ACC112 (cell line): ENCODE measurements around the gene SHISA6.

Source experiments
- H2AFZ ChIP-seq: fragments of 200-600 bp; sonication (generic); one replicate; pipeline ENCODE4 v1.6.0; 2017; ENCODE audit warnings: antibody characterized with exemption, low read length; ENCODE audit not compliant: unreplicated experiment
- H3K27ac ChIP-seq: fragments of 200-600 bp; sonication (generic); 2 replicates; pipeline ENCODE4 v1.5.1; 2014; ENCODE audit warnings: low read depth, mild to moderate bottlenecking, antibody characterized with exemption, low read length, moderate library complexity
- H3K27me3 ChIP-seq: fragments of 200-600 bp; sonication (generic); 2 replicates; pipeline ENCODE4 v1.6.1; 2014; ENCODE audit warnings: mild to moderate bottlenecking, antibody characterized with exemption, low read length, moderate library complexity, mixed read lengths; ENCODE audit not compliant: insufficient read depth
- H3K36me3 ChIP-seq: fragments of 200-600 bp; sonication (generic); 2 replicates; pipeline ENCODE4 v1.6.1; 2016; ENCODE audit warnings: mild to moderate bottlenecking, antibody characterized with exemption, low read length, moderate library complexity, mixed read lengths; ENCODE audit not compliant: insufficient read depth
- H3K4me1 ChIP-seq: fragments of 200-600 bp; sonication (generic); one replicate; pipeline ENCODE4 v1.6.1; 2016; ENCODE audit warnings: low read length, mixed read lengths; ENCODE audit not compliant: insufficient read depth, unreplicated experiment, control insufficient read depth
- H3K4me3 ChIP-seq: fragments of 200-600 bp; sonication (generic); 2 replicates; pipeline ENCODE4 v1.5.1; 2014; ENCODE audit warnings: mild to moderate bottlenecking, low read depth, low read length
- H3K79me2 ChIP-seq: fragments of 200-600 bp; sonication (generic); one replicate; pipeline ENCODE4 v1.6.0; 2016; ENCODE audit warnings: low read length; ENCODE audit not compliant: control insufficient read depth, unreplicated experiment, insufficient read depth

SHISA6 gene

GRCh38 chr17:11324021-11324420 is 83.0 kb downstream of the SHISA6 start:
- Histone ChIP-seq H3K27ac (no peak overlapping the region), H3K79me2 (no peaks in the 10 kb centered on the region), H3K36me3 (no peaks in the 10 kb centered on the region), H2AFZ (no peak overlapping the region), H3K27me3 (no peaks in the 10 kb centered on the region), H3K4me3 (no peak overlapping the region), H3K4me1 (no peaks in the 10 kb centered on the region)

GRCh38 chr17:11324846-11325420 is 83.9 kb downstream of the SHISA6 start:
- Histone ChIP-seq H3K27ac (no peak overlapping the region), H2AFZ (no peak overlapping the region), H3K4me3 (no peak overlapping the region), H3K4me1 (no peaks in the 10 kb centered on the region), H3K27me3 (no peaks in the 10 kb centered on the region), H3K79me2 (no peaks in the 10 kb centered on the region), H3K36me3 (no peaks in the 10 kb centered on the region)

GRCh38 chr17:11326492-11326891 is 85.5 kb downstream of the SHISA6 start:
- Histone ChIP-seq H3K4me1 (no peaks in the 10 kb centered on the region), H3K4me3 (no peak overlapping the region), H3K36me3 (no peaks in the 10 kb centered on the region), H3K27ac (no peak overlapping the region), H3K27me3 (no peaks in the 10 kb centered on the region), H2AFZ (no peak overlapping the region), H3K79me2 (no peaks in the 10 kb centered on the region)

GRCh38 chr17:11328770-11329169 is 87.8 kb downstream of the SHISA6 start:
- Histone ChIP-seq H3K27ac (no peak overlapping the region), H2AFZ (no peak overlapping the region), H3K79me2 (no peaks in the 10 kb centered on the region), H3K36me3 (no peaks in the 10 kb centered on the region), H3K4me3 (no peak overlapping the region), H3K27me3 (no peaks in the 10 kb centered on the region), H3K4me1 (no peaks in the 10 kb centered on the region)

- no peak overlapping the region for H2AFZ ChIP-seq
- H3K27ac ChIP-seq = no peak overlapping the region
- no peak overlapping the region for H3K4me3 ChIP-seq
- H3K79me2 ChIP-seq = no peaks in the 10 kb centered on the region
- no peaks in the 10 kb centered on the region for H3K4me1 ChIP-seq
- no peaks in the 10 kb centered on the region for H3K27me3 ChIP-seq
- H3K36me3 ChIP-seq = no peaks in the 10 kb centered on the region
Observed at GRCh38 chr17:11330006-11330405, 89.0 kb downstream of the SHISA6 start.

- Histone ChIP-seq H3K4me1 (no peaks in the 10 kb centered on the region), H3K4me3 (no peak overlapping the region), H3K27me3 (no peaks in the 10 kb centered on the region), H2AFZ (no peak overlapping the region), H3K27ac (no peak overlapping the region), H3K36me3 (no peaks in the 10 kb centered on the region), H3K79me2 (no peaks in the 10 kb centered on the region)
Observed at GRCh38 chr17:11330826-11331225, 89.8 kb downstream of the SHISA6 start.

- no peaks in the 10 kb centered on the region for H3K79me2 ChIP-seq
- no peaks in the 10 kb centered on the region for H3K36me3 ChIP-seq
- H3K27ac ChIP-seq = no peak overlapping the region
- no peaks in the 10 kb centered on the region for H3K4me1 ChIP-seq
- no peak overlapping the region for H2AFZ ChIP-seq
- H3K4me3 ChIP-seq = no peak overlapping the region
- H3K27me3 ChIP-seq = no peaks in the 10 kb centered on the region
Observed at GRCh38 chr17:11331547-11332513, 90.8 kb downstream of the SHISA6 start.

GRCh38 chr17:11332706-11333105 is 91.7 kb downstream of the SHISA6 start:
- Histone ChIP-seq H3K36me3 (no peaks in the 10 kb centered on the region), H3K4me1 (no peaks in the 10 kb centered on the region), H3K4me3 (no peak overlapping the region), H2AFZ (no peak overlapping the region), H3K27ac (no peak overlapping the region), H3K79me2 (no peaks in the 10 kb centered on the region), H3K27me3 (no peaks in the 10 kb centered on the region)

GRCh38 chr17:11334493-11334892 is 93.5 kb downstream of the SHISA6 start:
- Histone ChIP-seq H3K79me2 (no peaks in the 10 kb centered on the region), H3K36me3 (no peaks in the 10 kb centered on the region), H3K4me1 (no peaks in the 10 kb centered on the region), H3K27ac (no peak overlapping the region), H3K27me3 (no peaks in the 10 kb centered on the region), H2AFZ (no peak overlapping the region), H3K4me3 (no peak overlapping the region)

- Histone ChIP-seq H3K27ac (no peak overlapping the region), H3K4me3 (no peak overlapping the region), H3K27me3 (no peaks in the 10 kb centered on the region), H3K79me2 (no peaks in the 10 kb centered on the region), H2AFZ (no peak overlapping the region), H3K36me3 (no peaks in the 10 kb centered on the region), H3K4me1 (no peaks in the 10 kb centered on the region)
Observed at GRCh38 chr17:11336290-11336689, 95.3 kb downstream of the SHISA6 start.

- H3K36me3 ChIP-seq = no peaks in the 10 kb centered on the region
- H3K27ac ChIP-seq = no peak overlapping the region
- H2AFZ ChIP-seq = no peak overlapping the region
Observed at GRCh38 chr17:11340803-11341202, 99.8 kb downstream of the SHISA6 start.

More at GRCh38 chr17:11340803-11341202, 99.8 kb downstream of the SHISA6 start:
- H3K79me2 ChIP-seq = no peaks in the 10 kb centered on the region
- no peaks in the 10 kb centered on the region for H3K27me3 ChIP-seq
- no peaks in the 10 kb centered on the region for H3K4me1 ChIP-seq
- no peak overlapping the region for H3K4me3 ChIP-seq
